ENCODE measurements around the gene ADAMTS17.

- no peak for TF ChIP-seq CTCF (IDR thresholded peaks at IDR 0.05; ENCODE audit: borderline replicate concordance, extremely low read depth, low read length, poor library complexity, severe bottlenecking)
- TF ChIP-seq EZH2 (IDR thresholded peaks at IDR 0.05; ENCODE audit: borderline replicate concordance, low read depth, low read length, severe bottlenecking) = no peak
Measured at GRCh38 chr15:100263031-100263430, 78.7 kb downstream of the ADAMTS17 start.
